GM21447 (cell line): Measurements from ENCODE around the gene SLC49A3.
A peak's percentile ranks its signal among the peaks of the same experiment; 100 is the strongest.
"Not testable (repeated sequence)": the region's sequence is repeated elsewhere in the genome, so short reads cannot be mapped to it uniquely, and the experiment has no call there.

Experiments
- ATAC-seq: cut with Tn5 transposase; IDR thresholded peaks from one replicate; pipeline ENCODE4 v1.9.1; 2021; ENCODE audit not compliant: unreplicated experiment

The SLC49A3 gene

GRCh38 chr4:681736-682451, 7.1 kb downstream of the SLC49A3 start:
- ATAC-seq, result no peak

GRCh38 chr4:680928-681645, 7.9 kb downstream of the SLC49A3 start:
- no peak for ATAC-seq

GRCh38 chr4:680551-680927, 8.4 kb downstream of the SLC49A3 start:
- ATAC-seq, result no peak

GRCh38 chr4:680091-680490, 8.9 kb downstream of the SLC49A3 start:
- ATAC-seq, result no peak

- no peak for ATAC-seq
Measured at GRCh38 chr4:679629-680028, 9.3 kb downstream of the SLC49A3 start.

- no peak for ATAC-seq
Measured at GRCh38 chr4:679104-679481, 9.9 kb downstream of the SLC49A3 start.

GRCh38 chr4:678331-679103, 10.4 kb downstream of the SLC49A3 start:
- ATAC-seq, result no peak

GRCh38 chr4:677431-678293, 11.3 kb downstream of the SLC49A3 start:
- ATAC-seq, result no peak

GRCh38 chr4:676871-677235, 12.1 kb downstream of the SLC49A3 start:
- ATAC-seq, result no peak

- peak; percentile 27 for ATAC-seq
Measured at GRCh38 chr4:675980-676870, 12.7 kb downstream of the SLC49A3 start.

- ATAC-seq, result peak; percentile 1
Measured at GRCh38 chr4:675036-675882, 13.7 kb downstream of the SLC49A3 start.

GRCh38 chr4:674172-675035, 14.5 kb downstream of the SLC49A3 start, which contains the start of the genes ATP5ME and MYL5:
ATP5ME (minus strand) TSS chr4:674276; CDS start chr4:674247, 29 bp downstream.
MYL5 (plus strand) TSS chr4:674542; CDS start chr4:678027, 3,485 bp downstream.
- peak; percentile 71 for ATAC-seq

- ATAC-seq, result no peak
Measured at GRCh38 chr4:673349-674091, 15.4 kb downstream of the SLC49A3 start.

- ATAC-seq, result no peak
Measured at GRCh38 chr4:671769-672168, 17.2 kb downstream of the SLC49A3 start.

- not testable (repeated sequence) for ATAC-seq
Measured at GRCh38 chr4:669806-670559, 19.0 kb downstream of the SLC49A3 start.

- ATAC-seq, result not testable (repeated sequence)
Measured at GRCh38 chr4:668219-668618, 20.7 kb downstream of the SLC49A3 start.

GRCh38 chr4:667545-667925, 21.4 kb downstream of the SLC49A3 start:
- ATAC-seq, result no peak
